Activated CD8-positive, alpha-beta memory T cell treated with anti-CD3 and anti-CD28 coated beads for 48 hours (primary cell): ENCODE results near the gene TNFAIP6.
A peak's percentile ranks its signal among the peaks of the same experiment; 100 is the strongest.

ENCODE experiments used
- DNase-seq, 3 experiments: peaks; one replicate each; pipeline ENCODE4 v3.0.0-alpha.2; 2020; ENCODE audit warnings: low read depth in 2 of 3, low spot score in 2 of 3

Gene TNFAIP6

DNA sequence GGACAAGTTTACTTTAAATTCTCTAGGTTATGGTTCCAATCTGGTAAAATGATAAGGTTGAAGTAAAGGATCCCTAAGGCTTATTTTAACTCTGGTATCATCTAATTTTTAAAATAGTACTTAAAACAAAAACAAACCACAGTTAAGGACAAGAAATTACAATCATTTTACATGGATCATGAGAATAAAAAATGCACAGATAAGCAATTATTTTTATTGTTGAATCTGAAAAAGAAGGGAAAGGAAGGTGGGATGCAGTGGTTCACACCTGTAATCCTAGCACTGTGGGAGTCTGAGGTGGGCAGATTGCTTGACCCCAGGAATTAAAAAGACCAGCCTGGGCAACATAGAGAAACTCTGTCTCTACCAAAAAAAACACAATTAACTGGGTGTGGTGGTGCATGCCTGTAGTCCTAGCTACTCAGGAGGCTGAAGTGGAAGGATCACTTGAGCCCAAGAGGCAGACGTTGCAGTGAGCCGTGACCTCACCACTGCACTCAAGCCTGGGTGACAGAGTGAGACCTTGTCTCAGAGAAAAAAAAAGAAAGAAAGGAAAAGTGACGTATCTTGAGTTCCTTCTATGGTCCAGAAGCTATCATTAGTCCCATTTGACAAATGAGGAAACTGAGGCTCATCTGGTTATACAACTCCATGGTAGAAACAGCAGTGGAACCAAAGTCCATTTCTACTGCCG is 2.5 kb downstream of the TNFAIP6 start:
- DNase-seq: no peak

DNA sequence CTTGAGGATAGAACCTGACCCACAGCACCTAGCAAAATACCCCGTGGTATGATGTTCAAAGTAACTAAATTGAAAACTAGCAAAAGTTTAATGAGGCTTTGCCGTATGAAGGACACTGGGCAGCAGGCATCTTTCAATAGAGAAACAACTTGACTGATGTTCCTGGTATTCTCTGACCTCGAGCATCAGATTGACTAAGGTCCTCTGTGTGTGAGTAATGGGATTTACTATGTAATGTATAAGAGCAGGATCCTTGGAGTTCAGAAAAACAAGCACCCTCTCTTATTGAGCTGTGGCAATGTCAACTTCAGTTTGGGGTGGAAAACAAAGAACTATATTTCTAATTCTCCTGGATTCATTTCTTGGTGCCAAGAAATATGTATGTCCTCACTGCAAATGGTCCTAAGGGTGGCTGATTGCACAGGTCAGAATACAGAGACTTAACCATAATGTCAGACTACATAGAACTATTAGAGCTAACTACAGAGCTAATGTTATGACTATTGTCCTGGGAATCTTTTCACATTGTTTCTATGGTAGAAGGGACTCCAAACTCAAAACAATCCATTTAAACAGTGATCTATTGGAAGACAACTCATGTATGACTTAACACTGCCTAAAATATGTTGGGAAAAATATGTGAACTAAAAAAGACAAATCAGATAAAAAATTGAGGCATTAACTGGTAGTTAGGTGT is 4.4 kb downstream of the TNFAIP6 start:
- no peak for DNase-seq

DNA sequence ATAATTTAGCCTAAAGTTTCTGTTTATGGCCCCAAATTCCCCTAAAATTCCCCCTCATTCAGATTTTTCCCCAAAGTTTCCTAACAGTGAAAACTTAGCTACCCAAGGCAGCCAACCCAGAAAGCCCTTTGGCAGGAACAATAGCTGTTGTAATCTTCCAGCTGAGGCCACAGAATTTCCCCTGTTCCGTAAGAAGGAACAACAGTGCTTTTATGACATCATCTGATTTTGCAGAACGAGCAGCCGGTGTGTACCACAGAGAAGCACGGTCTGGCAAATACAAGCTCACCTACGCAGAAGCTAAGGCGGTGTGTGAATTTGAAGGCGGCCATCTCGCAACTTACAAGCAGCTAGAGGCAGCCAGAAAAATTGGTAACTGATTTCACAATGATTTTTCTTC is 6.3 kb downstream of the TNFAIP6 start:
- DNase-seq: no peak

DNA sequence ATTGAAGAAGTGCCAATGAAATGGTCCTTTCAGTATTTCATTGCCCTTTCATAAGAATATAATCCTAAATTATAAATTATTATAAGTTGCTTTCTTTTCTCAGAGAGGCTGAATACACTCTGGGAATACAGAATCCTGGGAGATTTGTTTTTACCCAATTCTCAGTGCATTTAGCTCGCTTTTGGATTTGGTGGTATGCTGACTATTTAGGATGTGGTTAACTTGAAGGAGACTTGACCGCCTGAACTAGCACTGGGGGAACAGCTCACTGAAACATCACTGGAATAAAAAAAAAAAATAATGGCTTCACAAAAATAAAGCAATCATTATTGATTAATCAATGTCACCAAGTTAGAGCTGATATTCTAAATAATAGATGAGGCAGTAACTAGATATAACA is 10.2 kb downstream of the TNFAIP6 start:
- DNase-seq: no peak

DNA sequence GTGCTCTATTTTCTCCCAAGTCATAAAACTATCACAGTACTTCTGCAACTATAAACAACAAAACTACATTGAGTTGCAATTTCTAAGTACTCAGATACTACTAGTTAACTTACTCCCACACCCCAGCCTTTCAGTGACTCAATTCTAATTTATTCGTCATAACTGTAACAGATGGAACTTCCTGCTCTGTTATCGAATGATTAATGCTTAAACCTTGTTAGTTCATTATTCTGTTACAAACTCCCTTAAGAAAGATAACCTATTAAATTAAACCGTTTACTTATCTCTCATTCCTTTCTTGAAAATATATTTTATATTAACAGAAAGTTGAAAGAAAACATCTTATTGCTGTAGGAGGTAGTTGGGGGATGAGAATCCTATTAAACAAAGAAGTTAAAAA is 17.0 kb downstream of the TNFAIP6 start:
- no peak for DNase-seq

DNA sequence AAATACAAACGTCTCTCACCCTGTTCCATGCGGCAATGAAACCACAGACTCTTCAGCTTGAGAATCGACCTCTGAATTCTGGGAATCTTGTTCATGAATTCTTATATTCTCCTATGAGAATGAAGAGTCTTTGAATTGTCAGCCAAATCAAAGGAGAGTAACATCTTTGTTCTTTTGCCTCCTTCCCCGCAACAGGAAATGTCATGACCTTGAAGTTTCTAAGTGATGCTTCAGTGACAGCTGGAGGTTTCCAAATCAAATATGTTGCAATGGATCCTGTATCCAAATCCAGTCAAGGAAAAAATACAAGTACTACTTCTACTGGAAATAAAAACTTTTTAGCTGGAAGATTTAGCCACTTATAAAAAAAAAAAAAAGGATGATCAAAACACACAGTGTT is 21.8 kb downstream of the TNFAIP6 start:
- no peak for DNase-seq

DNA sequence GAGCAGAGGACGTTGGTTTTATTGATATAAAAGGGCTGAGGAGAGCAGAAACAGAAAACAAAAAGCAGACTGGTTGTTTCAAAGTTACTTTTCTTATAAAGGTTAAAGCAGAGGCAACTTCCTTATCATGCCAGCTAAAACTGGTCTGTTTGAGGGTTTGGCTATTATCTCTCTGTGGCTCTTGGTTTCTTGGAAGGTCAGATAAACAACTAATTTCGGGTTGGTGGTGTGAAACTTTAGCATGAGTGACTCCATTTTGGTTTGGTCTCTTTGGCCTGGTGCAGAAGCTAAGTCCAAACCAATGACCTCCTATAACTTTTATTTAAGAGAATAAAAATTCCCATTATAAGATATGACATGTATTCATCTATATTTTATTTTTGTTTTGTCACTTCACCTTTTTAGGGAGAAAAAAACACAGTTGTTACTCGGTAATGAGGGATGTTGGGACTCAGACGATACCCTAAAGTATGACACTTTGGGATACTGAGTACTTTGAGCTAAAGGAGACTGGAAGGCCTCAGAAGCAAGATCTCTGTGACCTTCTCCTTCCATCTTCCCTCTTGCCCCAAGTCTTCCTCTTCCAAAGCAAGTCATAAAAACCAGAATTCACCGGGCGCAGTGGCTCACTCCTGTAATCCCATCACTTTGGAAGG is 23.3 kb downstream of the TNFAIP6 start:
- DNase-seq: no peak

DNA sequence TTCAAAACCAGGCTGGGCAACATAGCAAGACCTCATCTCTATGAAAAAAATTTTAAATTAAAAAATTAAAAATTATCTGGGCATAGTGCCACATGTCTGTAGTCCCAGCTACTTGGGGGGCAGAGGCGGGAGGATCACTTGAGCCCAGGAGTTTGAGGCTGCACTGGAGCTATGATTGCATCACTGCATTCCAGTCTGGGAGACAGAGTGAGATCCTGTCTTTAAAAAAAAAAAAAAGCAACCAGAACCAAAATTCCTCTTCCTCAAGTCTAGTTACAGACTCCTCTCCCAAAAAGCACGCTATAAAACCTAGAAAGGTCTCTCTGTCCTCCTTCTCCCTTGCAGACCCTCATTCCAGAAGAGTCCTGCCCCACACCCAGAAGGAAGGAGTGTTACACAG is 23.9 kb downstream of the TNFAIP6 start:
- no peak for DNase-seq

DNA sequence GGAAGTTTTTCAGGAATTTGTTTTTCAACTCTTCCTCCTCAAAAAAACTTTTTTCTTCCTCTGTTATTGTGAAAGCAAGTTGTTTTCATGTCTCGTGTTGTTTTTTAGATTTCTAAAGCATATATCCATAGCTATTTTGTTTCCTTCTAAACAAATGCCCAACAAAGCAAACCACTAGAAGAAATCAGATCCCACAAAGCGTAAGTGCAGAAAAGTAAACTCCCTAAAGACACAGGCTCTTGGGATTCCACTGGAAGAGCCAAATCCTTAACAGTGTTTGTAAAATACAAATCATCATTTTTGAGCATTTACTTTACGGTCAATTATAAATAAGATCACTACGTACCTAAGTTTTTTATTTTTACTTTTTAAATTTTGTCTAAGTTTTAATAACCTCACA is 30.6 kb downstream of the TNFAIP6 start:
- no peak for DNase-seq

DNA sequence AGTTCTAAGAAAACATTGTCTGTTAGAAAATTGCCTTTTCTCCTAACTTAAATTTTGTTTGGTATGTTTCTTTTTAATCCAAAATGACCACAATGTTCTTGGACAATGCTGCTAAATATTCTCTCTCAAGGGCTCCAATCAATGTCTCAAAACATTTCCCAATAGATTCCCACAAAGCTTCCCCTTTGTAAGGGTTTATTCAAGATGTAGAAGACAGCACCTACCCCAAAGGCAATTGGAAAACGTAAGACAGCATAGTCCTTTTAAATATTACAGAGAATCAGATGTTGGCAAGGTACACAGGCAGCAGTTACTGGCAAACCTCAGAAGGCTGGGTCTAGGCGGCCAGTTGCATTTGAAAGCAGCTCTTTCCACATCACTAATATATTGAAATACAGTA is 34.0 kb downstream of the TNFAIP6 start:
- no peak for DNase-seq

DNA sequence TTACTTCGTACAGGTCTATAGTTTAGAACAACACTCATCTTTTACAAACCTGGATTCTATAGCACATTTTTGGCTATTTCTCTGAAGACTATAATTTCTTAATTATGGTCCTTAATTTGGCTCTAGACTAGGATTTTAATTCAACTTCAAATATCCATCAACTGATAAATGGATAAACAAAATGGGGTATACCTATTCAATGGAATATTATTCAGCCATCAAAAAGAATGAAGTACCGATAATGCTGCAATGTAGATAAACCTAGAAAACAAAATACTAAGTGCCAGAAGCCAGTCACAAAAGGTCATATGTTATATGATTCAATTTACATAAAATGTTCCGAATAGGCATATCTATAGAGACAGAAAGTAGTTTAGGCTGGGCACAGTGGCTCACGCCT is 37.1 kb downstream of the TNFAIP6 start:
- no peak for DNase-seq

DNA sequence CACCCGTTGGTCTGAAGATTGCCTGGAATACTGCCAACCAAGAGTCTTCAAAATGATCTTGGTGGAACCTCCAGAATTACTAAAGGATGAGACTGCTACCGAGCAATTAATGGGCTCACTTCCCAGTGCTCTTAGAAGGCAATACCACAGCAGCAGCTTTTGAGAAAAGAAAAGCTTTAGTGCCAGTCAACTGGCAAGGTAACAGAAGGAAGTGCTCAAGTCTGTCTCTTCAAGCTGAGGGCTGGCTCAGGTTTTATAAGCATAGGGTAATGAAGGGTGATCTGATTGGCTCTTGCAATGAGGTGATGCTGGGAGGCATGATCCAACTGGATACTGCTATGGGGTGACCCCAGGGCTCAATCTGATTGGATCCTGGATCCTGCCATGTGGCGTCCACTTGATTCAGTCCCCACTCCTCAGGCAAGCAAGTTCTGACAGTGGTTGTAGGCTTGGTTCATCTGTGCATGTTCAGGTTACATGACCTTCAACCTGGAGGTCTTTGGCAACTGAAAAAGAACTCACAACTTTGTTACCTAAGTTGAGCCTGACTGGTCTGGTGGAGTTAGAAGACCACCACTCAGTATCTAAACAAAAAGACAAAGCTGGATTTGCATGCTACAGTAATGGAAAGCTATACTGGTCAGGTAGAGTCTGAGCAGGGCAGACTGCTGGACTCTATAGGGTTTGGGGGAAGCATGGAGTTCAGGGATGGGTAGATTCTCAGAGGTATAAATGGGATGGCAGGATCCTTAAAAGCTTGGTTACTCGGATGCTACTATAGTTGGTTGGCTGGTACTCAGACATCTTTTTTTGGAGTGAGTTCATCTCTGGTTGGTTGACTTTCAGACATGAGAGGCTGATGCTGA is 38.4 kb downstream of the TNFAIP6 start:
- DNase-seq: no peak

DNA sequence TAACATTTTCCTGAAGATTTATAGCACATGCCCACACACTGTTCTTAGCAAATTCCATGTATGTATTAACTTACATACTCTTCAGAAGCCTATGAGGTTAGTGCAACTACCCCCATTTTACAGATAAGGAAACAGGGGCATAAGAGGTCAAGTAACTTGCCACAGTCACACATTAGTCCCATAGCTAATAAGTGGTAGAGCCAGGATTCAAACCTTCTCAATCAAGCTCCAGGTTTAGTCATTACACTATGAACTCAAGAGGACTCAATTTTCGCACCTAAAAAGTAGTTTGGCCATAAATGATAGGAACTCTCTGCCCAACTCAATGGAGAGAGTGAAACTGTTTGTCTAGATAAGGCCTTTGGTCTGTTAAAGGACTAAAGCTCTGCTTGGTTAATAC is 42.6 kb downstream of the TNFAIP6 start:
- no peak for DNase-seq

DNA sequence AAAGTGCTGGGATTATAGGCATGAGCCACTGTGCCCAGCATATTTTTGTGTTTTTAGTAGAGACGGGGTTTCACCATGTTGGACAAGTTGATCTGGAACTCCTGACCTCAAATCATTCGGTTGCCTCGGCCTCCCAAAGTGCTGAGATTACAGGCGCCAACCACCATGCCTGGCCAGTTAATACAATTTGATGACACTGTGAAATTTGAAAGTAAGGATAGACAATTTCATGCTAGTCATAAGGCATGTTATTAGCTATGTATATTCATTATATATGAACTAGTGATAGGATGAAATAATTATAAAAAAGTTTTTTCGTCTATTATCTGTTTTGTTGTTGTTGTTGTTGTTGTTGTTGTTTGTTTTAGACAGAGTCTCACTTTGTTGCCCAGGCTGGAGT is 43.8 kb downstream of the TNFAIP6 start:
- no peak for DNase-seq

DNA sequence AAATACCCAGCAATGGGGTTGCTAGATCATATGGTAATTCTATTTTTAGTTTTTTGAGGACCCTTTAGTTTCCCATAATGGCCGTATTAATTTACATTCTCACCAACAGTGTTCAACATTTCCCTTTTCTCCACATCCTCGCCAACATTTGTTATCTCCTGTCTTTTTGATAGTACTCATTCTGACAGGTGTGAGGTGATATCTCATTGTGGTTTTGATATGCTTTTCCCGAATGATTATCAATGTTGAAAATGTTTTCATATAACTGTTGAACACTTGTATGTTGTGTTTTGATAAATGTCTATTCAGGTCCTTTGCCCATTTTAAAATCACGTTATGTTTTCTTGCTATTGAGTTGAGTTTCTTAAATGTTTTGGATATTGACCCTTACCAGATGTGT is 46.5 kb downstream of the TNFAIP6 start:
- DNase-seq: no peak

DNA sequence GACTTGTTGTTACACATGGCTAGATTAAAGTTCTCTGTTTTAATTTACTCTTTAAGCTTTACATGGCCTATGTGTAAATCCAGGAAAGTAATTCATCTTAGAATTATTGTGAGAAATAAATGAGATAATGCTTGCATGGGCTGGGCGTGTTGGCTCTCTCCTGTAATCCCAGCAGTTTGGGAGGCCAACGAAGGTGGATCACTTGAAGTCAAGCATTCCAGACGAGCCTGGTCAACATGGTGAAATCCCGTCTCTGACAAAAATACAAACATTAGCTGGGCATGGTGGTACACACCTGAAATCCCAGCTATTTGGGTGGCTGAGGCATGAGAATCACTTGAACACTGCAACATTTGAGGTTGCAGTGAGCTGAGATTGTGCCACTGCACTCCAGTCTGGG is 48.0 kb downstream of the TNFAIP6 start:
- no peak for DNase-seq

DNA sequence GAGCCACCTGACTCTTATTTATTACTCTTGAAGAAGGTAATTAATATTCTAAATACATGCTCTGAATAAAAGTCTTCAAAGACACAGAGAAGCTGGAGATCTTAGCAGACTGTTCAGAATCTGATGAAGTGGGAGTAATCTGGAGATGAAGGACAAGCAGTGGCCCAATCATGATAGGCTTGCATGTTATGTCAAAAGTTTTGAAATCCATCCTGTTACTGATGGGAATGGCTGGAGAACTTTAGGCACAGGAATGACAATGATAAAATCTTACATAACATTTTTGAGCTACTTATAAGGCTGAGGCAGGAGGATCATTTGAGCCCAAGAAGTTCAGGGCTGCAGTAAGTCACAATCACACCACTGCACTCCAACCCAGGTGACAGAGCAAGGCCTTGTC is 49.9 kb downstream of the TNFAIP6 start:
- DNase-seq: no peak

DNA sequence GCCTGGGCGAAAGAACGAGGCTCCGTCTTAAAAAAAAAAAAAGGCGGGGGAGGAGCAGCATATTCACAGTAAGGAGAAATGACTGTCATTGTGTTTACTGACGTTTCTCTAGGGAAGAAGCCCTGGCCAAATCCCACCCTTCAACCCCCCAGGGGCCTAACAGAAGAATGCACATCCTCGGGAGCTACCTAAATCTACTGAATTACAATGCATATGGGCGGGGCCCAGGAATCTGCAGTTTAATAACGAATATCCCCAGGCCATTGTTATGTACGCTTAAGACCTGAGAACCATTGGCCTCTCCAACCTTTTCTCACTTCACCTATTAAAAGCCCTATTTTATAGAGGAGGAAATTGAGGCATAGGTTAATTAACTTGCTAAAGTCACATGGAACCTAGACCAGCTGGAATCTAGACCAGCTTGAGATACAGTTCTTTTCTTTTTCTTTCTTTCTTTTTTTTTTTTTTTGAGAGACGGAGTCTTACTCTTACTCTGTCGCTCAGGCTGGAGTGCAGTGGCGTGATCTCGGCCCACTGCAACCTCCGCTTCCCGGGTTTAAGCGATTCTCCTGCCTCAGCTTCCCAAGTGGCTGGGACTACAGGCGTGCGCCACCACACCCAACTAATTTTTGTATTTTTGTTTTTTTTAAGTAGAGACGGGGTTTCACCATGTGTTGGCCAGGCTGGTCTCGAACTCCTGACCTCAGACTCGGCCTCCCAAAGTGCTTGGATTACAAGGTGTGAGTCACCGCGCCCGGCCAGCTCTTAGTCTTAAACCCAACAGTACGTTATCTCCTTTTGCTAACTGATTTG is 51.6 kb downstream of the TNFAIP6 start:
- no peak for DNase-seq

DNA sequence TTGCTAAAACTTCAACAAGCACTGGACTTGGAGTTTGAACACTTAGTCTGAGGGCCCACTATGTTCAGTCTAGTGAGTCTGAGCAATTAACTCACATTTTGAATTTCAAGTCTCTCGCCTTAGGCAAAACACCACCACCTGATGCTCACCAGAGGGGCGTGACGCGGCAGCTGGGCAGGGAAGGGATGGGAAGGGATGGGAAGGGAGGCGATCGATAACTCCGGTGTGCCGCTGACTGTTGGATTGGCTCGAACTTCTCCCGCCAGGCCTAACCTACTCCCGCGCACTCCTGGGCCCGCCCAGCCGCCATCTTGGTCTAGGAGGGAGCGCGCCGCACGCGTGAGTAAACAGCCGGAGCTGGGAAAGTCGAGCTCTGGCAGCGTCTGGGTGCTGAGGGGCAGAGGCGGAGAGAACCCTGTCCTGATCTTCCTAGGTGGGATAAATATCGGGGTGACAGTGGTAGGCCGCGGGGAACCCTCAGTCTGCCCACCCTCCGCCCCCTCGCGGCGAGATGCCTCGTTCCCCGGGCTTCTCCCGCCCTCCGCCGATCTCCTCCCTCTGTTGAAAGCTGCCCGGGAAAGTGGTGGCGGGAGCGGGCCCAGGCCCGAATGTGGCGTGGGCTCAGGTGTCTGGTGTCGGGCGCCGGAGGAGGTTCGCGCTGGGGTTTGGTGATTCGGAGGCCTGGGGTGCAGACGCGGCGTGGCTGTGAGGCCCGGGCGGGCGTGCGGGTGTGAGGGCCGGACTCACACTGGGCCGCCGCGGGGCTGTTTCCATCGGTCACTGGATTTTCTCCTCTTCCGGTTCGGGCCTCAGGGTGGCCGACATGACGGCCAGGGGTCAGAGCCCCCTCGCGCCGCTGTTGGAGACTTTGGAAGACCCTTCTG is 52.5 kb downstream of the TNFAIP6 start, which contains the start of gene RIF1:
RIF1 (plus strand) TSS at position 302 of the 884 bp plus-strand sequence; CDS start at position 824, 522 bp downstream.
- peak; percentile 54 to 66 (median 55) for DNase-seq

DNA sequence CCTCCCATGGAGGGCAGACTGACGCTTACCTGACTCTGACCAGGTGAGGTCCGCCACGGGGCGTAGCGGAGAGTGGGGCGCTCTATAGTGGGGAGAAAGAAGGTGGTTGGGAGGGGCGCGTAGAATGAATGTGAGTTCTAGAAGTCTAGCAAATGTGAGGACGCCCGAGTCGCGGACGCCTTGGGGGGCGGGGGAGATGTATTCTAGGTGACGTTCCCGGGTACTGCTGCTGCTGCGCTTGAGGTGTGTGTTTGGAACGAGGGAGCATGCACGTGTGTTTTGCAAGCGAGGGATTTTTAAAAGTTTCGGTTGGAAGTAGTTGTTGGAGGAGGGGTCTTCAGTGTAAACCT is 53.1 kb downstream of the TNFAIP6 start:
- DNase-seq: peak in 2 of 3 experiments; percentile 14
